ENCODE results near the gene IKZF1.

DNA sequence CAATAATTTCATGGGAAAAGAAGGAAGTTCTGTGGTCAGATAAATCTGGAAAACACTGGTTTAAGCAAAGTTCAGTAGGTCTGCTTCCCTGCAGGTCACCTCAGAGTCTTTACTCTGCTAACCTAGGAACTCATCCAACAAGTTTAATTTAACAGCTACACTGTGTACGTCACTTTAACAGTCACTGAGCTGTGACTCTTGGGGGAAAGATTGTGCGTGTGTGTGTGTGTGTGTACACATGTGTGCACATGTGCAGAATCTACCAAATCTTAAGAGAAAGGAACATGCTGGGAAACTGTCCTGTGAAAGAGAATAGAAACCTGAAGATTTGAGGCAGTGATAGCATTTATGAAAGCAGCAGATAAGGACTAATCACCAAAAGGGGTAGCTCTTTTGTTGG, 62.6 kb downstream of the IKZF1 start:
- TF ChIP-seq, protein P1, sequence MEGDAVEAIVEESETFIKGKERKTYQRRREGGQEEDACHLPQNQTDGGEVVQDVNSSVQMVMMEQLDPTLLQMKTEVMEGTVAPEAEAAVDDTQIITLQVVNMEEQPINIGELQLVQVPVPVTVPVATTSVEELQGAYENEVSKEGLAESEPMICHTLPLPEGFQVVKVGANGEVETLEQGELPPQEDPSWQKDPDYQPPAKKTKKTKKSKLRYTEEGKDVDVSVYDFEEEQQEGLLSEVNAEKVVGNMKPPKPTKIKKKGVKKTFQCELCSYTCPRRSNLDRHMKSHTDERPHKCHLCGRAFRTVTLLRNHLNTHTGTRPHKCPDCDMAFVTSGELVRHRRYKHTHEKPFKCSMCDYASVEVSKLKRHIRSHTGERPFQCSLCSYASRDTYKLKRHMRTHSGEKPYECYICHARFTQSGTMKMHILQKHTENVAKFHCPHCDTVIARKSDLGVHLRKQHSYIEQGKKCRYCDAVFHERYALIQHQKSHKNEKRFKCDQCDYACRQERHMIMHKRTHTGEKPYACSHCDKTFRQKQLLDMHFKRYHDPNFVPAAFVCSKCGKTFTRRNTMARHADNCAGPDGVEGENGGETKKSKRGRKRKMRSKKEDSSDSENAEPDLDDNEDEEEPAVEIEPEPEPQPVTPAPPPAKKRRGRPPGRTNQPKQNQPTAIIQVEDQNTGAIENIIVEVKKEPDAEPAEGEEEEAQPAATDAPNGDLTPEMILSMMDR (IDR thresholded peaks at IDR 0.05; ENCODE audit: low read depth, low read length): no peak
- TF ChIP-seq EZH2phosphoT487 (IDR thresholded peaks at IDR 0.05; ENCODE audit: low read depth): no peak

Data from OCI-LY3 (cell line).